ENCODE measurements around the gene ZMIZ1. TPM values are rescaled to one million over a fixed set of nuclear protein-coding genes. Genes with fewer than 3 reads are reported as not detected.

Gene ZMIZ1
- total and polyA plus RNA-seq, 4 donors: 43.0 to 178 (median 107) TPM

DNA sequence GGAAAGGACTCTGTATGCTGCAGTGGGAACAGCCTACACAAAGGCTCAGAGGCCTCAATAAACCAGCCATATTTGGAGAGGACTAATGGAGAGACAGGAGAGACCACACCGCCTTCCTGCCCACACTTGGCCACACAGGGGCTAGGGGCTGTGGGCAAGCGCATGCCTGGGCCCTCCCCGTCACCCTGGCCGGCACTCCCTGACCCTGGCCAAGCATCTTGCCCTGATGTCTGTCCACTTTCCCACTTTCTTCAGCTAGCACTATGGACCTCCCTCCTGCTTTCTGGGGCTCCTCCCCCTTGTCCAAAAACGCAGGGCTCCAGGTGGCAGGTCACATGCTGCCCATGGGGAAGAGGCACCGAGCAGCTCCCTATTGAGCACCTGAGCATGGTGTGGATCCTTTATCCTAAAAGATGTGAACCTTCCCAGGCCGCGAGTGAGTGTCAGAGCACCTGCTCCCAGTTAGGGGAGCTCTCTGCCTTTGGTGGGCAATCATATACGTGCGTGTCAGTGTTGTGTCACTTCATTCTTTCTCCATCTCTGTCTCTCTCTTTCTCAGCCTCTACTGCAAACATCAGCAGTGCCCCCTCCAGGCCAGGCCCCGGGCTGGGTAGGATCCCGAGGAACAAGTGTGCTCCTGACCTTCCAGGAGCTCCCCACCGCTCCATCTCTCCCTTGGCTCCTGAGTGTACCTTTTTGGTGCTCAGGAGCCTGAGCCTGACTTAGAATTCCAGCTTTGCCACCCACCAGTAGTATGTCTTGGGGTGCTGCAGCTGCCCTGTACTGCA is 74.0 kb downstream of the ZMIZ1 start:
- Histone ChIP-seq H3K9me3 (ENCODE audit: control insufficient read depth, insufficient read depth, low read length) (no peaks in the 10 kb centered on the region), H3K27ac (ENCODE audit: low read depth, low read length) (no peak overlapping the region), H3K4me3 (ENCODE audit: low read depth, low read length) (no peak overlapping the region), H3K4me1 (ENCODE audit: control insufficient read depth, insufficient read depth, low read length) (peaks cover 92% of the 10 kb centered on the region), H3K36me3 (ENCODE audit: control insufficient read depth, insufficient read depth, low read length) (peaks cover 70% of the 10 kb centered on the region), H3K27me3 (ENCODE audit: control insufficient read depth, insufficient read depth, low read length) (no peaks in the 10 kb centered on the region)
- no peak for DNase-seq (ENCODE audit: low read depth in 4 of 6, low spot score in 6 of 6)
- 80% methylated on average over 13 of the region's 13 CpGs for WGBS (ENCODE audit: insufficient coverage)

DNA sequence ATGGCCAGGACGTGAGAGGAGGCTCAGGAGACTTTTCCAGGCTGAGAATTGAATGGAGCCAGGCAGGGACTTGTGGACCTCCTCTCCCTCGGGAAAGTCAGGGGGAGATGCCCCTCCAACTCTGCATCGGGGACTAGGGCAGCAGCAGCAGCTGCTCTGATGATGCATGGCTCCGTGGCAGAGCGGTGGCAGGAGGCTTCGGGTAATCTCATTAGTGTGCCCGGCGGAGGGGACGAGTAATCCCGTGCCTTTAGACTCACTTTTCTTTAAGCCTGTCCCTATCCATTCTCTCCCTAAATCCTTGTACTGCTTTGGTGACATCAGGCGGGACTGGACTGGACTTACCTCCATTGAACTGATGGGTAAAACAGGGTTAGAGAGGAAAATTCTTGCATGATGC is 75.1 kb downstream of the ZMIZ1 start:
- DNase-seq (ENCODE audit: low read depth in 4 of 6, low spot score in 6 of 6): peak in 1 of 6 donors; percentile 37
- no peaks in the 10 kb centered on the region for H3K9me3 ChIP-seq (ENCODE audit: control insufficient read depth, insufficient read depth, low read length)
- H3K27me3 ChIP-seq (ENCODE audit: control insufficient read depth, insufficient read depth, low read length): no peaks in the 10 kb centered on the region
- H3K4me1 ChIP-seq (ENCODE audit: control insufficient read depth, insufficient read depth, low read length): peaks cover 94% of the 10 kb centered on the region
- no peak overlapping the region for H3K27ac ChIP-seq (ENCODE audit: low read depth, low read length)
- H3K36me3 ChIP-seq (ENCODE audit: control insufficient read depth, insufficient read depth, low read length): peaks cover 73% of the 10 kb centered on the region
- WGBS (ENCODE audit: insufficient coverage): 53% methylated on average over 2 of the region's 11 CpGs
- H3K4me3 ChIP-seq (ENCODE audit: low read depth, low read length): no peak overlapping the region

- Histone ChIP-seq H3K36me3 (ENCODE audit: control insufficient read depth, insufficient read depth, low read length) (peaks cover 77% of the 10 kb centered on the region), H3K27ac (ENCODE audit: low read depth, low read length) (no peak overlapping the region), H3K4me1 (ENCODE audit: control insufficient read depth, insufficient read depth, low read length) (peaks cover 94% of the 10 kb centered on the region), H3K9me3 (ENCODE audit: control insufficient read depth, insufficient read depth, low read length) (no peaks in the 10 kb centered on the region), H3K4me3 (ENCODE audit: low read depth, low read length) (no peak overlapping the region), H3K27me3 (ENCODE audit: control insufficient read depth, insufficient read depth, low read length) (no peaks in the 10 kb centered on the region)
- peak in 1 of 6 donors; percentile 43 for DNase-seq (ENCODE audit: low read depth in 4 of 6, low spot score in 6 of 6)
- WGBS (ENCODE audit: insufficient coverage): 64% methylated on average over 8 of the region's 12 CpGs
These were observed 75.8 kb downstream of the ZMIZ1 start for GRCh38 chr10:79144351-79145173.

GRCh38 chr10:79145174-79145483 is 76.4 kb downstream of the ZMIZ1 start:
- Histone ChIP-seq H3K9me3 (ENCODE audit: control insufficient read depth, insufficient read depth, low read length) (no peaks in the 10 kb centered on the region), H3K36me3 (ENCODE audit: control insufficient read depth, insufficient read depth, low read length) (peaks cover 78% of the 10 kb centered on the region), H3K27ac (ENCODE audit: low read depth, low read length) (no peak overlapping the region), H3K4me1 (ENCODE audit: control insufficient read depth, insufficient read depth, low read length) (peaks cover 94% of the 10 kb centered on the region), H3K27me3 (ENCODE audit: control insufficient read depth, insufficient read depth, low read length) (no peaks in the 10 kb centered on the region), H3K4me3 (ENCODE audit: low read depth, low read length) (no peak overlapping the region)
- DNase-seq (ENCODE audit: low read depth in 4 of 6, low spot score in 6 of 6): no peak
- 75% methylated on average over 1 of the region's 5 CpGs for WGBS (ENCODE audit: insufficient coverage)

GRCh38 chr10:79145517-79146470 is 77.0 kb downstream of the ZMIZ1 start:
- Histone ChIP-seq H3K9me3 (ENCODE audit: control insufficient read depth, insufficient read depth, low read length) (no peaks in the 10 kb centered on the region), H3K27me3 (ENCODE audit: control insufficient read depth, insufficient read depth, low read length) (no peaks in the 10 kb centered on the region), H3K4me3 (ENCODE audit: low read depth, low read length) (no peak overlapping the region), H3K4me1 (ENCODE audit: control insufficient read depth, insufficient read depth, low read length) (peaks cover 97% of the 10 kb centered on the region), H3K27ac (ENCODE audit: low read depth, low read length) (peak overlapping the region; percentile 61), H3K36me3 (ENCODE audit: control insufficient read depth, insufficient read depth, low read length) (peaks cover 78% of the 10 kb centered on the region)
- WGBS (ENCODE audit: insufficient coverage): 88% methylated on average over 9 of the region's 9 CpGs
- DNase-seq (ENCODE audit: low read depth in 4 of 6, low spot score in 6 of 6): no peak

DNA sequence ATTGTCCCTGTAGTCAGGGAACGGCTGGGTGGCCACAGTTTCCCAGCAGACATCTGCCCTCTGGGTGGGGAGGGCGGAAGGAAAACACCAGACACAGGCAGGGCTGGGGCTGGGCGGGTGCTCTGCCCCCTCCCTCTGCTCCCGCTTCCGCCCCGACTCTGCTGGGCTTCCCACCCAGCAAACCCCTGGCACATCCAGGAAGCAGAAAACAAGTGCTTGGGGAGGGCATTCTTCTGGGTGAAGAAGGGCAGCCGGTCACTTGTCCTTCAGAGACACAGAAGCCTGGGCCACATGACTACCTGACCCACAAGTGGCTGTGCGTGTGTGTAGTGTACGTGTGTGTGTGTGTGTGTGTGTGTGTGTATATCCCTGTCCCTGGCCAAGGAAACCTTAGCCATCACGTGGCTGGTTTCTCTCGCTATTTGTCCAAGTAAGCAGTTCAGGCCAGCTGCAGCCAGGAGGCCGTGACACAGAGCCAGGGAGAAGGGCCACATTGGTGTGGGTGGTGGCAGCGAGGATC is 77.9 kb downstream of the ZMIZ1 start:
- DNase-seq (ENCODE audit: low read depth in 4 of 6, low spot score in 6 of 6): peak in 1 of 6 donors; percentile 59
- WGBS (ENCODE audit: insufficient coverage): 40% methylated on average over 8 of the region's 13 CpGs
- H3K36me3 ChIP-seq (ENCODE audit: control insufficient read depth, insufficient read depth, low read length): peaks cover 79% of the 10 kb centered on the region

GRCh38 chr10:79147306-79147705 is 78.5 kb downstream of the ZMIZ1 start:
- Histone ChIP-seq H3K27ac (ENCODE audit: low read depth, low read length) (peak overlapping the region; percentile 61), H3K4me1 (ENCODE audit: control insufficient read depth, insufficient read depth, low read length) (peaks cover 98% of the 10 kb centered on the region), H3K36me3 (ENCODE audit: control insufficient read depth, insufficient read depth, low read length) (peaks cover 77% of the 10 kb centered on the region), H3K9me3 (ENCODE audit: control insufficient read depth, insufficient read depth, low read length) (no peaks in the 10 kb centered on the region), H3K4me3 (ENCODE audit: low read depth, low read length) (no peak overlapping the region), H3K27me3 (ENCODE audit: control insufficient read depth, insufficient read depth, low read length) (no peaks in the 10 kb centered on the region)
- 78% methylated on average over 4 of the region's 5 CpGs for WGBS (ENCODE audit: insufficient coverage)
- no peak for DNase-seq (ENCODE audit: low read depth in 4 of 6, low spot score in 6 of 6)

More for the DNA sequence above, 77.9 kb downstream of the ZMIZ1 start:
- Histone ChIP-seq H3K4me3 (ENCODE audit: low read depth, low read length) (no peak overlapping the region), H3K9me3 (ENCODE audit: control insufficient read depth, insufficient read depth, low read length) (no peaks in the 10 kb centered on the region), H3K27me3 (ENCODE audit: control insufficient read depth, insufficient read depth, low read length) (no peaks in the 10 kb centered on the region), H3K27ac (ENCODE audit: low read depth, low read length) (peak overlapping the region; percentile 61), H3K4me1 (ENCODE audit: control insufficient read depth, insufficient read depth, low read length) (peaks cover 99% of the 10 kb centered on the region)

GRCh38 chr10:79147796-79148451 is 79.2 kb downstream of the ZMIZ1 start:
- Histone ChIP-seq H3K9me3 (ENCODE audit: control insufficient read depth, insufficient read depth, low read length) (no peaks in the 10 kb centered on the region), H3K4me1 (ENCODE audit: control insufficient read depth, insufficient read depth, low read length) (peaks cover 98% of the 10 kb centered on the region), H3K27ac (ENCODE audit: low read depth, low read length) (peak overlapping the region; percentile 21), H3K27me3 (ENCODE audit: control insufficient read depth, insufficient read depth, low read length) (no peaks in the 10 kb centered on the region), H3K4me3 (ENCODE audit: low read depth, low read length) (no peak overlapping the region), H3K36me3 (ENCODE audit: control insufficient read depth, insufficient read depth, low read length) (peaks cover 71% of the 10 kb centered on the region)
- DNase-seq (ENCODE audit: low read depth in 4 of 6, low spot score in 6 of 6): no peak
- 73% methylated on average over 6 of the region's 7 CpGs for WGBS (ENCODE audit: insufficient coverage)
